SK-N-SH (cell line): Measurements from ENCODE around the gene MTMR8. TPM values are rescaled to one million over a fixed set of nuclear protein-coding genes. Genes with fewer than 3 reads are reported as not detected.

Experiments
- CTCF ChIA-PET: fragments of 300-600, 350-600 bp; formaldehyde crosslinking; extraction: SDS; loops from one replicate; lab custom pipeline; 2021; lab: Yijun Ruan, JAX
- POLR2A ChIA-PET: fragments of 350-600 bp; sonication (Branson Sonifier 250); formaldehyde crosslinking; extraction: SDS; loops from one replicate; lab custom pipeline; 2020; ENCODE audit warnings: antibody characterized with exemption, inconsistent platforms; lab: Yijun Ruan, JAX
- DNase-seq: peaks from one replicate; pipeline ENCODE4 v3.0.0; 2012
- H2AFZ ChIP-seq: fragments of 200-600 bp; sonication (generic); 2 replicates; pipeline ENCODE4 v1.8.1; 2016; ENCODE audit warnings: antibody characterized with exemption, mild to moderate bottlenecking, low read depth
- H3F3A ChIP-seq: fragments of 200-600 bp; sonication (generic); replicated peaks from 2 replicates; pipeline ENCODE3; 2016; ENCODE audit warnings: antibody characterized with exemption, mild to moderate bottlenecking; ENCODE audit not compliant: insufficient read depth
- H3K27ac ChIP-seq, 2 experiments: fragments of 200-500 bp in 1 of 2; fragments of 200-600 bp in 1 of 2; sonication (Bioruptor generic) in 1 of 2; sonication (generic), shearing (Covaris generic) in 1 of 2; 2 replicates each; pipeline versions ENCODE4 v1.5.1 to v1.6.1; 2014 to 2016; ENCODE audit warnings: low read depth in 2 of 2, inconsistent platforms in 1 of 2, low read length in 1 of 2, mild to moderate bottlenecking in 1 of 2, mixed read lengths in 1 of 2
- H3K27me3 ChIP-seq: fragments of 200-600 bp; sonication (generic), shearing (Covaris generic); 2 replicates; pipeline ENCODE4 v1.6.1; 2016; ENCODE audit warnings: mixed run types; ENCODE audit not compliant: insufficient read depth
- H3K36me3 ChIP-seq, 2 experiments: fragments of 200-500 bp in 1 of 2; fragments of 200-600 bp in 1 of 2; sonication (Bioruptor generic) in 1 of 2; sonication (generic) in 1 of 2; replicated peaks in 1 of 2; 2 replicates each; pipeline versions ENCODE3 to v1.5.1; 2014 to 2016; ENCODE audit warnings: low read length in 1 of 2, mild to moderate bottlenecking in 1 of 2; ENCODE audit not compliant: insufficient read depth in 2 of 2, control insufficient read depth in 1 of 2
- H3K4me1 ChIP-seq, 2 experiments: fragments of 200-500 bp in 1 of 2; fragments of 200-600 bp in 1 of 2; sonication (Bioruptor generic) in 1 of 2; sonication (generic), shearing (Covaris generic) in 1 of 2; 2 replicates each; pipeline versions ENCODE4 v1.5.1 to v1.6.1; 2014 to 2016; ENCODE audit warnings: low read depth in 1 of 2, low read length in 1 of 2, mixed run types in 1 of 2; ENCODE audit not compliant: insufficient read depth in 2 of 2, control insufficient read depth in 1 of 2
- H3K4me2 ChIP-seq: fragments of 200-600 bp; sonication (generic), shearing (Covaris generic); 2 replicates; pipeline ENCODE4 v1.6.1; 2017; ENCODE audit warnings: mixed run types
- H3K4me3 ChIP-seq, 2 experiments: fragments of 200-500 bp in 1 of 2; fragments of 200-600 bp in 1 of 2; sonication (Bioruptor generic) in 1 of 2; sonication (generic), shearing (Covaris generic) in 1 of 2; 2 replicates each; pipeline versions ENCODE4 v1.5.1 to v1.8.1; 2014 to 2016; ENCODE audit warnings: low read depth in 2 of 2, inconsistent platforms in 1 of 2, low read length in 1 of 2, mild to moderate bottlenecking in 1 of 2, mixed read lengths in 1 of 2, moderate library complexity in 1 of 2
- H3K79me2 ChIP-seq: fragments of 200-600 bp; sonication (generic); 2 replicates; pipeline ENCODE4 v1.8.1; 2017; ENCODE audit warnings: mild to moderate bottlenecking; ENCODE audit not compliant: insufficient read depth
- H3K9ac ChIP-seq: fragments of 200-600 bp; sonication (generic); 2 replicates; pipeline ENCODE4 v1.6.1; 2017; ENCODE audit warnings: mixed run types
- H3K9me2 ChIP-seq: fragments of 200-600 bp; sonication (generic); 2 replicates; pipeline ENCODE4 v1.6.1; 2017; ENCODE audit warnings: mixed run types
- H3K9me3 ChIP-seq: fragments of 200-600 bp; sonication (generic); 2 replicates; pipeline ENCODE4 v1.6.1; 2017; ENCODE audit warnings: mixed run types, mild to moderate bottlenecking, moderate library complexity
- H4K20me1 ChIP-seq: fragments of 200-600 bp; sonication (generic); 2 replicates; pipeline ENCODE4 v1.6.1; 2017; ENCODE audit warnings: mild to moderate bottlenecking, mixed run types; ENCODE audit not compliant: insufficient read depth
- ELF1 ChIP-seq: IDR thresholded peaks from 2 replicates; pipeline ENCODE4 v1.4.0; 2012
- EP300 ChIP-seq, 2 experiments: IDR thresholded peaks; 2 replicates each; pipeline versions ENCODE4 v1.4.0 to v1.6.1; 2012; ENCODE audit warnings: borderline replicate concordance in 1 of 2, low read depth in 1 of 2, low read length in 1 of 2
- EZH2phosphoT487 ChIP-seq: fragments of 200-600 bp; sonication (generic); IDR thresholded peaks from 2 replicates; pipeline ENCODE4 v1.6.1; 2017; ENCODE audit warnings: low read depth, mixed run types, mild to moderate bottlenecking, antibody characterized with exemption, moderate library complexity, borderline replicate concordance
- FOSL2 ChIP-seq: IDR thresholded peaks from 2 replicates; pipeline ENCODE4 v1.4.0; 2012; ENCODE audit warnings: low read depth, mild to moderate bottlenecking, moderate library complexity, borderline replicate concordance
- FOXJ3 ChIP-seq: sonication (generic); formaldehyde crosslinking; IDR thresholded peaks from 2 replicates; pipeline ENCODE4 v1.5.1; 2020; ENCODE audit warnings: mild to moderate bottlenecking, missing genetic modification reagents
- GABPA ChIP-seq: IDR thresholded peaks from 2 replicates; pipeline ENCODE4 v1.4.0; 2012; ENCODE audit warnings: low read depth, mild to moderate bottlenecking
- JUND ChIP-seq: IDR thresholded peaks from 2 replicates; pipeline ENCODE4 v1.4.0; 2012
- MEF2A ChIP-seq: IDR thresholded peaks from 2 replicates; pipeline ENCODE4 v1.4.0; 2012; ENCODE audit warnings: low read depth, borderline replicate concordance
- NFIC ChIP-seq: IDR thresholded peaks from 2 replicates; pipeline ENCODE4 v1.4.0; 2012; ENCODE audit warnings: borderline replicate concordance
- RXRA ChIP-seq: IDR thresholded peaks from 2 replicates; pipeline ENCODE4 v1.4.0; 2012; ENCODE audit warnings: low read depth, mild to moderate bottlenecking, borderline replicate concordance
- SIN3A ChIP-seq: IDR thresholded peaks from 2 replicates; pipeline ENCODE4 v1.6.1; 2012; ENCODE audit warnings: low read depth, mild to moderate bottlenecking, low read length, moderate library complexity, borderline replicate concordance
- TAF1 ChIP-seq: IDR thresholded peaks from 2 replicates; pipeline ENCODE4 v1.6.1; 2012; ENCODE audit warnings: low read depth, mild to moderate bottlenecking, low read length, moderate library complexity, borderline replicate concordance
- TCF12 ChIP-seq: IDR thresholded peaks from 2 replicates; pipeline ENCODE4 v1.4.0; 2012
- YY1 ChIP-seq: IDR thresholded peaks from 2 replicates; pipeline ENCODE4 v1.4.0; 2012; ENCODE audit warnings: low read depth, mild to moderate bottlenecking
- WGBS: methylation state at CpG from one replicate; pipeline ENCODE4 v1.1.6; 2017; ENCODE audit warnings: low lambda C conversion rate; 5-methylcytosine and 5-hydroxymethylcytosine counted together
- polyA plus RNA-seq, 3 experiments: library from polyadenylated mRNA; depleted of rRNA; stranded (reverse); fragments of >200 nt; gene quantifications; 2 replicates each; pipeline ENCODE4 v1.2.3, GENCODE V29; 2012
- TF ChIP-seq, protein P1 (sequence below): IDR thresholded peaks from 2 replicates; pipeline ENCODE4 v1.4.0; 2012; ENCODE audit warnings: low read depth
- TF ChIP-seq, protein P2 (sequence below): fragments of 150-350 bp; IDR thresholded peaks from 2 replicates; pipeline ENCODE4 v1.6.1; 2017; ENCODE audit warnings: antibody characterized with exemption, low read length, low read depth, borderline replicate concordance
- TF ChIP-seq, protein P3 (sequence below): fragments of 200-600 bp; sonication (generic); IDR thresholded peaks from 2 replicates; pipeline ENCODE4 v1.6.1; 2017; ENCODE audit warnings: antibody characterized with exemption, mild to moderate bottlenecking, moderate library complexity
- TF ChIP-seq, protein P4 (sequence below): fragments of 150-350 bp; IDR thresholded peaks from 2 replicates; pipeline ENCODE4 v1.6.1; 2016; ENCODE audit warnings: mild to moderate bottlenecking, low read depth, low read length

Gene MTMR8
- polyA plus RNA-seq, 1 of the 3 experiments (the other 2 are of a cell fraction) = 0.35 TPM

DNA sequence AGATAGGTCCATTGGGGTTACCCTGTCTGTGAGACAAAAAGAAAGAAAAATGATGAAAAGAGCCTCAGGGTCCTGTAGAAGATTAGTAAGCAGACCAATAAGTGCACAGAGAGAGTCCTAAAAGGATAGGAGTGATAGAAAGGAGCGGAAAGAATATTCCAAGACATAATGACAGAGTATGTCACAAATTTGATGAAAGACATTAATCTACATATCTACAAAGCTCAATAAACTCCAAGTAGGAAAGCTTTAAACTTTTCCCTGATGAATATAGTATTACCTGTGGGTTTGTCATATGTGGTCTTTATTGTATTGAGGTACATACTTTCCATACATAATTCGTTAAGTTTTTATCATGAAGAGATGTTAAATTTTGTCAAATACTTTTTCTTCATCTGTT is 73.7 kb downstream of the MTMR8 start:
- CTCF ChIA-PET = no interaction called here
- Histone ChIP-seq H3K4me1 (no peaks in the 10 kb centered on the region), H3K9me2 (no peaks in the 10 kb centered on the region), H2AFZ (no peak overlapping the region), H3K4me2 (no peak overlapping the region), H3K9ac (no peak overlapping the region), H3K4me3 (no peak overlapping the region), H4K20me1 (no peaks in the 10 kb centered on the region), H3K27me3 (no peaks in the 10 kb centered on the region), H3K79me2 (no peaks in the 10 kb centered on the region), H3K27ac (no peak overlapping the region), H3K36me3 (no peaks in the 10 kb centered on the region), H3K9me3 (no peaks in the 10 kb centered on the region), H3F3A (no peaks in the 10 kb centered on the region)
- POLR2A ChIA-PET = no interaction called here
- DNase-seq = no peak
- TF ChIP-seq RXRA = no peak
- TF ChIP-seq, protein P1, sequence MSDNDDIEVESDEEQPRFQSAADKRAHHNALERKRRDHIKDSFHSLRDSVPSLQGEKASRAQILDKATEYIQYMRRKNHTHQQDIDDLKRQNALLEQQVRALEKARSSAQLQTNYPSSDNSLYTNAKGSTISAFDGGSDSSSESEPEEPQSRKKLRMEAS = no peak
- no peak for TF ChIP-seq JUND
- no peak for TF ChIP-seq YY1
- TF ChIP-seq SIN3A = no peak
- TF ChIP-seq NFIC = no peak
- TF ChIP-seq, protein P2, sequence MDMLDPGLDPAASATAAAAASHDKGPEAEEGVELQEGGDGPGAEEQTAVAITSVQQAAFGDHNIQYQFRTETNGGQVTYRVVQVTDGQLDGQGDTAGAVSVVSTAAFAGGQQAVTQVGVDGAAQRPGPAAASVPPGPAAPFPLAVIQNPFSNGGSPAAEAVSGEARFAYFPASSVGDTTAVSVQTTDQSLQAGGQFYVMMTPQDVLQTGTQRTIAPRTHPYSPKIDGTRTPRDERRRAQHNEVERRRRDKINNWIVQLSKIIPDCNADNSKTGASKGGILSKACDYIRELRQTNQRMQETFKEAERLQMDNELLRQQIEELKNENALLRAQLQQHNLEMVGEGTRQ = no peak
- no peak for TF ChIP-seq TCF12
- TF ChIP-seq, protein P3, sequence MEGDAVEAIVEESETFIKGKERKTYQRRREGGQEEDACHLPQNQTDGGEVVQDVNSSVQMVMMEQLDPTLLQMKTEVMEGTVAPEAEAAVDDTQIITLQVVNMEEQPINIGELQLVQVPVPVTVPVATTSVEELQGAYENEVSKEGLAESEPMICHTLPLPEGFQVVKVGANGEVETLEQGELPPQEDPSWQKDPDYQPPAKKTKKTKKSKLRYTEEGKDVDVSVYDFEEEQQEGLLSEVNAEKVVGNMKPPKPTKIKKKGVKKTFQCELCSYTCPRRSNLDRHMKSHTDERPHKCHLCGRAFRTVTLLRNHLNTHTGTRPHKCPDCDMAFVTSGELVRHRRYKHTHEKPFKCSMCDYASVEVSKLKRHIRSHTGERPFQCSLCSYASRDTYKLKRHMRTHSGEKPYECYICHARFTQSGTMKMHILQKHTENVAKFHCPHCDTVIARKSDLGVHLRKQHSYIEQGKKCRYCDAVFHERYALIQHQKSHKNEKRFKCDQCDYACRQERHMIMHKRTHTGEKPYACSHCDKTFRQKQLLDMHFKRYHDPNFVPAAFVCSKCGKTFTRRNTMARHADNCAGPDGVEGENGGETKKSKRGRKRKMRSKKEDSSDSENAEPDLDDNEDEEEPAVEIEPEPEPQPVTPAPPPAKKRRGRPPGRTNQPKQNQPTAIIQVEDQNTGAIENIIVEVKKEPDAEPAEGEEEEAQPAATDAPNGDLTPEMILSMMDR = no peak
- no peak for TF ChIP-seq EZH2phosphoT487
- TF ChIP-seq FOXJ3 (CRISPR knock-in tag) = no peak
- TF ChIP-seq TAF1 = no peak
- TF ChIP-seq EP300 (IDR thresholded peaks at IDR 0.05; ENCODE audit: borderline replicate concordance in 1 of 2, low read depth in 1 of 2, low read length in 1 of 2) = no peak
- no peak for TF ChIP-seq MEF2A
- TF ChIP-seq FOSL2 = no peak
- TF ChIP-seq GABPA = no peak
- no peak for TF ChIP-seq ELF1
- TF ChIP-seq, protein P4, sequence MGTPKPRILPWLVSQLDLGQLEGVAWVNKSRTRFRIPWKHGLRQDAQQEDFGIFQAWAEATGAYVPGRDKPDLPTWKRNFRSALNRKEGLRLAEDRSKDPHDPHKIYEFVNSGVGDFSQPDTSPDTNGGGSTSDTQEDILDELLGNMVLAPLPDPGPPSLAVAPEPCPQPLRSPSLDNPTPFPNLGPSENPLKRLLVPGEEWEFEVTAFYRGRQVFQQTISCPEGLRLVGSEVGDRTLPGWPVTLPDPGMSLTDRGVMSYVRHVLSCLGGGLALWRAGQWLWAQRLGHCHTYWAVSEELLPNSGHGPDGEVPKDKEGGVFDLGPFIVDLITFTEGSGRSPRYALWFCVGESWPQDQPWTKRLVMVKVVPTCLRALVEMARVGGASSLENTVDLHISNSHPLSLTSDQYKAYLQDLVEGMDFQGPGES = no peak
- WGBS = 5% methylated on average over 2 of the region's 2 CpGs
